Liver (tissue), 9 donors: ENCODE results near the gene JAG1. TPM values are rescaled to one million over a fixed set of nuclear protein-coding genes. Genes with fewer than 3 reads are reported as not detected.

Experiments used
- DNase-seq: peaks from one replicate; pipeline ENCODE4 v3.0.0-alpha.2; 2017; ENCODE audit warnings: low spot score
- H3K27ac ChIP-seq, 2 donors: one replicate each; pipeline ENCODE4 v1.7.0; 2013; ENCODE audit warnings: inconsistent platforms in 2 of 2, low read length in 2 of 2, control low read depth in 1 of 2, low read depth in 1 of 2, mild to moderate bottlenecking in 1 of 2
- H3K27me3 ChIP-seq, 4 donors: one replicate each; pipeline versions ENCODE4 v1.6.1 to v1.7.0; 2013; ENCODE audit warnings: low read length in 3 of 4, inconsistent platforms in 1 of 4, mild to moderate bottlenecking in 1 of 4, moderate library complexity in 1 of 4; ENCODE audit not compliant: control insufficient read depth in 4 of 4, insufficient read depth in 4 of 4
- H3K36me3 ChIP-seq, 4 donors: one replicate each; pipeline versions ENCODE4 v1.6.1 to v1.7.0; 2013; ENCODE audit warnings: low read length in 3 of 4, mild to moderate bottlenecking in 3 of 4, low read depth in 1 of 4, moderate library complexity in 1 of 4; ENCODE audit not compliant: control insufficient read depth in 4 of 4, insufficient read depth in 3 of 4
- H3K4me1 ChIP-seq, 4 donors: one replicate each; pipeline versions ENCODE4 v1.6.1 to v1.7.0; 2013; ENCODE audit warnings: low read length in 3 of 4, mild to moderate bottlenecking in 3 of 4, moderate library complexity in 1 of 4; ENCODE audit not compliant: control insufficient read depth in 4 of 4, insufficient read depth in 4 of 4
- H3K4me3 ChIP-seq, 3 donors: one replicate each; pipeline versions ENCODE4 v1.6.1 to v1.7.0; 2013; ENCODE audit warnings: low read length in 3 of 3, control low read depth in 1 of 3, low read depth in 1 of 3, mild to moderate bottlenecking in 1 of 3
- H3K9ac ChIP-seq, 2 donors: one replicate each; pipeline ENCODE4 v1.7.0; 2013; ENCODE audit warnings: low read length in 2 of 2, mild to moderate bottlenecking in 2 of 2, moderate library complexity in 2 of 2, control low read depth in 1 of 2, low read depth in 1 of 2
- H3K9me3 ChIP-seq, 4 donors: one replicate each; pipeline versions ENCODE4 v1.6.1 to v1.7.0; 2013; ENCODE audit warnings: low read length in 3 of 4; ENCODE audit not compliant: control insufficient read depth in 4 of 4
- EGR1 ChIP-seq, 2 donors: IDR thresholded peaks; 2 replicates each; pipeline ENCODE4 v1.6.1; 2016 to 2018; ENCODE audit warnings: antibody characterized with exemption in 2 of 2, low read depth in 2 of 2
- FOXA1 ChIP-seq: IDR thresholded peaks from 2 replicates; pipeline ENCODE4 v1.6.1; 2016; ENCODE audit warnings: antibody characterized with exemption
- FOXA2 ChIP-seq: IDR thresholded peaks from 2 replicates; pipeline ENCODE4 v1.6.1; 2016; ENCODE audit warnings: antibody characterized with exemption
- GABPA ChIP-seq, 2 donors: IDR thresholded peaks in 1 of 2; conservative IDR thresholded peaks in 1 of 2; 2 replicates each; pipeline ENCODE4 v1.6.1; 2016; ENCODE audit warnings: antibody characterized with exemption in 2 of 2, mild to moderate bottlenecking in 1 of 2, moderate library complexity in 1 of 2
- HNF4A ChIP-seq, 2 donors: conservative IDR thresholded peaks; 2 replicates each; pipeline ENCODE4 v1.6.1; 2016; ENCODE audit warnings: antibody characterized with exemption in 2 of 2, mild to moderate bottlenecking in 2 of 2
- HNF4G ChIP-seq: IDR thresholded peaks from 2 replicates; pipeline ENCODE4 v1.6.1; 2016; ENCODE audit warnings: antibody characterized with exemption
- JUND ChIP-seq, 2 donors: IDR thresholded peaks; 2 replicates each; pipeline ENCODE4 v1.6.1; 2016; ENCODE audit warnings: antibody characterized with exemption in 2 of 2
- NR2F2 ChIP-seq: IDR thresholded peaks from 2 replicates; pipeline ENCODE4 v1.6.1; 2016; ENCODE audit warnings: antibody characterized with exemption
- RAD21 ChIP-seq, 2 donors: IDR thresholded peaks; 2 replicates each; pipeline ENCODE4 v1.6.1; 2016; ENCODE audit warnings: antibody characterized with exemption in 2 of 2, mild to moderate bottlenecking in 2 of 2
- RXRA ChIP-seq, 2 donors: IDR thresholded peaks; 2 replicates each; pipeline ENCODE4 v1.6.1; 2017 to 2018; ENCODE audit warnings: antibody characterized with exemption in 2 of 2, mild to moderate bottlenecking in 1 of 2
- SP1 ChIP-seq: IDR thresholded peaks from 2 replicates; pipeline ENCODE4 v1.6.1; 2018; ENCODE audit warnings: antibody characterized with exemption, mild to moderate bottlenecking
- TAF1 ChIP-seq: conservative IDR thresholded peaks from 2 replicates; pipeline ENCODE4 v1.6.1; 2016; ENCODE audit warnings: antibody characterized with exemption, mild to moderate bottlenecking
- YY1 ChIP-seq: IDR thresholded peaks from 2 replicates; pipeline ENCODE4 v1.6.1; 2016; ENCODE audit warnings: antibody characterized with exemption, mild to moderate bottlenecking
- WGBS: extraction: QIAGEN DNeasy Blood & Tissue Kit; methylation state at CpG from one replicate; pipeline ENCODE4 v1.1.7; 2013; 5-methylcytosine and 5-hydroxymethylcytosine counted together
- polyA plus RNA-seq, 2 donors: library from polyadenylated mRNA; stranded (reverse) in 1 of 2; unstranded in 1 of 2; fragments of 200-250 nt in 1 of 2; fragments of >200 nt in 1 of 2; fragmentation: Nextera tagmentation in 1 of 2; extraction: Ambion mirVana in 1 of 2; gene quantifications; one replicate each; pipeline versions ENCODE4 v1.2.1 to v1.2.3, GENCODE V29; 2013 to 2015
- total RNA-seq, 2 donors: library from RNA; depleted of rRNA; stranded (reverse); fragments of >200 nt; gene quantifications; one replicate each; pipeline ENCODE4 v1.2.3, GENCODE V29; 2014
- TF ChIP-seq, protein P1 (sequence below): fragments of 150-350 bp; IDR thresholded peaks from 2 replicates; pipeline ENCODE4 v1.5.1; 2017; ENCODE audit warnings: improper control_type of control experiment, low read depth, low read length; ENCODE audit not compliant: missing input control
- TF ChIP-seq, protein P2 (sequence below): IDR thresholded peaks from 2 replicates; pipeline ENCODE4 v1.6.1; 2016; ENCODE audit warnings: antibody characterized with exemption
- TF ChIP-seq, protein P3 (sequence below): IDR thresholded peaks from 2 replicates; pipeline ENCODE4 v1.6.1; 2016; ENCODE audit warnings: antibody characterized with exemption
- TF ChIP-seq, protein P4 (sequence below): IDR thresholded peaks from 2 replicates; pipeline ENCODE4 v1.6.1; 2016; ENCODE audit warnings: antibody characterized with exemption, mild to moderate bottlenecking
- TF ChIP-seq, protein P5 (sequence below): IDR thresholded peaks from 2 replicates; pipeline ENCODE4 v1.6.1; 2016; ENCODE audit warnings: antibody characterized with exemption
- donor health status: healthy.
- donor health status: healthy.
- donor health status: healthy.
- donor health status: healthy.
- donor health status: healthy.

JAG1 gene
- total and polyA plus RNA-seq, 4 donors = 1.8 to 16.6 (median 4.6) TPM

DNA sequence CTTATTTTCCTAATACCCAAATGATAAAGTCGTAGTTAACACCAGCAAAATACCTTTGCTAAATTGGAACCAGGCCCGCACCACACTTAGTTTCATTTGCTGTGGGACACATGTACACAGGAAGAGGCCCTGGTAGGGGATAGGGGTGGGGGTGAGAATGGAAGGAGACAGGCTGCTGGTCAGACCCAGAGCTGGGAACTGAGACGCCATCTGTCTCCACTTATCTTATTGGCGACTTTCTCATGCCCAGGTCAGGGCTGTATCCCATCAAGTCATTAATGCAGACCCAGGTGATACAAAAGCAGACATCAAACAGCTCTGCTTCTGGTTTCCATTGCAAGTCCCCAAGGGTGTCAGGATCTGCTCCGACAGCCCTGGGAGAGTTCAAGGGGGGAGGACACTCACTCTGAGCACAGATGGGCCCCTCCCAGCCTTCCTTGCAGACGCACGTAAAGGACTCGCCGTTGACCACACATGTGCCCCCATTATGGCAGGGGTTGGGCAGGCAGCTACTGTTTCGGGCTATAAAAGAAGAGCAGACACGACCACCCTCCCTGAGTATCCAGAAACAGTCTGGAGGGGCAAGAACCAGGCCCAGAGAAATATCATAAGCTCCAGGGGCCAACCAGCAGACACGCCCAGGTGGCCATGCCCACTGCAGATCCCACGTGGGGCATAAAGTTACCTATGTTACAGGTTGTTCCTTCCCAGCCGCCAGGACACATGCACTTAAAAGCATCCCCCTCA, 29.2 kb downstream of the JAG1 start (continued):
- TF ChIP-seq, protein P1, sequence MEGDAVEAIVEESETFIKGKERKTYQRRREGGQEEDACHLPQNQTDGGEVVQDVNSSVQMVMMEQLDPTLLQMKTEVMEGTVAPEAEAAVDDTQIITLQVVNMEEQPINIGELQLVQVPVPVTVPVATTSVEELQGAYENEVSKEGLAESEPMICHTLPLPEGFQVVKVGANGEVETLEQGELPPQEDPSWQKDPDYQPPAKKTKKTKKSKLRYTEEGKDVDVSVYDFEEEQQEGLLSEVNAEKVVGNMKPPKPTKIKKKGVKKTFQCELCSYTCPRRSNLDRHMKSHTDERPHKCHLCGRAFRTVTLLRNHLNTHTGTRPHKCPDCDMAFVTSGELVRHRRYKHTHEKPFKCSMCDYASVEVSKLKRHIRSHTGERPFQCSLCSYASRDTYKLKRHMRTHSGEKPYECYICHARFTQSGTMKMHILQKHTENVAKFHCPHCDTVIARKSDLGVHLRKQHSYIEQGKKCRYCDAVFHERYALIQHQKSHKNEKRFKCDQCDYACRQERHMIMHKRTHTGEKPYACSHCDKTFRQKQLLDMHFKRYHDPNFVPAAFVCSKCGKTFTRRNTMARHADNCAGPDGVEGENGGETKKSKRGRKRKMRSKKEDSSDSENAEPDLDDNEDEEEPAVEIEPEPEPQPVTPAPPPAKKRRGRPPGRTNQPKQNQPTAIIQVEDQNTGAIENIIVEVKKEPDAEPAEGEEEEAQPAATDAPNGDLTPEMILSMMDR = no peak
- TF ChIP-seq NR2F2 = no peak
- TF ChIP-seq, protein P2, sequence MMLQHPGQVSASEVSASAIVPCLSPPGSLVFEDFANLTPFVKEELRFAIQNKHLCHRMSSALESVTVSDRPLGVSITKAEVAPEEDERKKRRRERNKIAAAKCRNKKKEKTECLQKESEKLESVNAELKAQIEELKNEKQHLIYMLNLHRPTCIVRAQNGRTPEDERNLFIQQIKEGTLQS = no peak

DNA sequence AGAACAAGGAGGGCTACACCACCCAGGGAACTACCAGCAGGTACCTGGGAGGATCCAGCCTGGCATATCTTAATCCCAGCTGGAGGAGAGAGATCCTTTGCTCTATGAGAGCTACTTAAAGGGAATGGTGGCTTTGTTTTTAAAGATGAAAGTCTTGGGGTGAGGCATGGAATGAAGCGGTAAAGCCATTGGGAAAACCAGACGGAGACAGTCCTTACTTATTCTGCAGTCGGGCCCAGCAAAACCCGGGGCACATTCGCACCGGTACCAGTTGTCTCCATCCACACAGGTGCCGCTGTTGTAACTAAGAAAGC, 30.3 kb downstream of the JAG1 start:
- Histone ChIP-seq H3K4me1 (no peaks in the 10 kb centered on the region), H3K9me3 (no peaks in the 10 kb centered on the region), H3K36me3 (peaks cover 0 to 66% (median 13%) of the 10 kb centered on the region in 4 donors), H3K27ac (no peak overlapping the region), H3K9ac (no peak overlapping the region), H3K4me3 (no peak overlapping the region), H3K27me3 (no peaks in the 10 kb centered on the region)
- DNase-seq = no peak
- WGBS = 98% methylated on average over 7 of the region's 7 CpGs
- TF ChIP-seq EGR1 (IDR thresholded peaks at IDR 0.05; ENCODE audit: low read depth in 2 of 2) (no peak), JUND (IDR thresholded peaks at IDR 0.05) (no peak), FOXA1 (no peak), FOXA2 (no peak), HNF4A (conservative IDR thresholded peaks at IDR 0.05) (no peak), NR2F2 (no peak), HNF4G (no peak), SP1 (no peak), RXRA (IDR thresholded peaks at IDR 0.05) (no peak), TAF1 (no peak), RAD21 (IDR thresholded peaks at IDR 0.05) (no peak), YY1 (no peak), GABPA (IDR thresholded peaks at IDR 0.05 in 1 of 2, conservative IDR thresholded peaks at IDR 0.05 in 1 of 2) (no peak)
- TF ChIP-seq, protein P3, sequence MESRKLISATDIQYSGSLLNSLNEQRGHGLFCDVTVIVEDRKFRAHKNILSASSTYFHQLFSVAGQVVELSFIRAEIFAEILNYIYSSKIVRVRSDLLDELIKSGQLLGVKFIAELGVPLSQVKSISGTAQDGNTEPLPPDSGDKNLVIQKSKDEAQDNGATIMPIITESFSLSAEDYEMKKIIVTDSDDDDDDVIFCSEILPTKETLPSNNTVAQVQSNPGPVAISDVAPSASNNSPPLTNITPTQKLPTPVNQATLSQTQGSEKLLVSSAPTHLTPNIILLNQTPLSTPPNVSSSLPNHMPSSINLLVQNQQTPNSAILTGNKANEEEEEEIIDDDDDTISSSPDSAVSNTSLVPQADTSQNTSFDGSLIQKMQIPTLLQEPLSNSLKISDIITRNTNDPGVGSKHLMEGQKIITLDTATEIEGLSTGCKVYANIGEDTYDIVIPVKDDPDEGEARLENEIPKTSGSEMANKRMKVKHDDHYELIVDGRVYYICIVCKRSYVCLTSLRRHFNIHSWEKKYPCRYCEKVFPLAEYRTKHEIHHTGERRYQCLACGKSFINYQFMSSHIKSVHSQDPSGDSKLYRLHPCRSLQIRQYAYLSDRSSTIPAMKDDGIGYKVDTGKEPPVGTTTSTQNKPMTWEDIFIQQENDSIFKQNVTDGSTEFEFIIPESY = no peak
- TF ChIP-seq, protein P1 = no peak
- TF ChIP-seq, protein P4, sequence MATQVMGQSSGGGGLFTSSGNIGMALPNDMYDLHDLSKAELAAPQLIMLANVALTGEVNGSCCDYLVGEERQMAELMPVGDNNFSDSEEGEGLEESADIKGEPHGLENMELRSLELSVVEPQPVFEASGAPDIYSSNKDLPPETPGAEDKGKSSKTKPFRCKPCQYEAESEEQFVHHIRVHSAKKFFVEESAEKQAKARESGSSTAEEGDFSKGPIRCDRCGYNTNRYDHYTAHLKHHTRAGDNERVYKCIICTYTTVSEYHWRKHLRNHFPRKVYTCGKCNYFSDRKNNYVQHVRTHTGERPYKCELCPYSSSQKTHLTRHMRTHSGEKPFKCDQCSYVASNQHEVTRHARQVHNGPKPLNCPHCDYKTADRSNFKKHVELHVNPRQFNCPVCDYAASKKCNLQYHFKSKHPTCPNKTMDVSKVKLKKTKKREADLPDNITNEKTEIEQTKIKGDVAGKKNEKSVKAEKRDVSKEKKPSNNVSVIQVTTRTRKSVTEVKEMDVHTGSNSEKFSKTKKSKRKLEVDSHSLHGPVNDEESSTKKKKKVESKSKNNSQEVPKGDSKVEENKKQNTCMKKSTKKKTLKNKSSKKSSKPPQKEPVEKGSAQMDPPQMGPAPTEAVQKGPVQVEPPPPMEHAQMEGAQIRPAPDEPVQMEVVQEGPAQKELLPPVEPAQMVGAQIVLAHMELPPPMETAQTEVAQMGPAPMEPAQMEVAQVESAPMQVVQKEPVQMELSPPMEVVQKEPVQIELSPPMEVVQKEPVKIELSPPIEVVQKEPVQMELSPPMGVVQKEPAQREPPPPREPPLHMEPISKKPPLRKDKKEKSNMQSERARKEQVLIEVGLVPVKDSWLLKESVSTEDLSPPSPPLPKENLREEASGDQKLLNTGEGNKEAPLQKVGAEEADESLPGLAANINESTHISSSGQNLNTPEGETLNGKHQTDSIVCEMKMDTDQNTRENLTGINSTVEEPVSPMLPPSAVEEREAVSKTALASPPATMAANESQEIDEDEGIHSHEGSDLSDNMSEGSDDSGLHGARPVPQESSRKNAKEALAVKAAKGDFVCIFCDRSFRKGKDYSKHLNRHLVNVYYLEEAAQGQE = no peak
- TF ChIP-seq, protein P5, sequence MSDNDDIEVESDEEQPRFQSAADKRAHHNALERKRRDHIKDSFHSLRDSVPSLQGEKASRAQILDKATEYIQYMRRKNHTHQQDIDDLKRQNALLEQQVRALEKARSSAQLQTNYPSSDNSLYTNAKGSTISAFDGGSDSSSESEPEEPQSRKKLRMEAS = no peak
- TF ChIP-seq, protein P2 = no peak
